IPS-NIHi7 (cell line): ENCODE results near the gene TMEM233.

Experiments used
- DNase-seq: peaks from one replicate; pipeline ENCODE4 v3.0.0; 2012; ENCODE audit warnings: mixed read lengths; ENCODE audit errors: extremely low spot score

The TMEM233 gene

DNA sequence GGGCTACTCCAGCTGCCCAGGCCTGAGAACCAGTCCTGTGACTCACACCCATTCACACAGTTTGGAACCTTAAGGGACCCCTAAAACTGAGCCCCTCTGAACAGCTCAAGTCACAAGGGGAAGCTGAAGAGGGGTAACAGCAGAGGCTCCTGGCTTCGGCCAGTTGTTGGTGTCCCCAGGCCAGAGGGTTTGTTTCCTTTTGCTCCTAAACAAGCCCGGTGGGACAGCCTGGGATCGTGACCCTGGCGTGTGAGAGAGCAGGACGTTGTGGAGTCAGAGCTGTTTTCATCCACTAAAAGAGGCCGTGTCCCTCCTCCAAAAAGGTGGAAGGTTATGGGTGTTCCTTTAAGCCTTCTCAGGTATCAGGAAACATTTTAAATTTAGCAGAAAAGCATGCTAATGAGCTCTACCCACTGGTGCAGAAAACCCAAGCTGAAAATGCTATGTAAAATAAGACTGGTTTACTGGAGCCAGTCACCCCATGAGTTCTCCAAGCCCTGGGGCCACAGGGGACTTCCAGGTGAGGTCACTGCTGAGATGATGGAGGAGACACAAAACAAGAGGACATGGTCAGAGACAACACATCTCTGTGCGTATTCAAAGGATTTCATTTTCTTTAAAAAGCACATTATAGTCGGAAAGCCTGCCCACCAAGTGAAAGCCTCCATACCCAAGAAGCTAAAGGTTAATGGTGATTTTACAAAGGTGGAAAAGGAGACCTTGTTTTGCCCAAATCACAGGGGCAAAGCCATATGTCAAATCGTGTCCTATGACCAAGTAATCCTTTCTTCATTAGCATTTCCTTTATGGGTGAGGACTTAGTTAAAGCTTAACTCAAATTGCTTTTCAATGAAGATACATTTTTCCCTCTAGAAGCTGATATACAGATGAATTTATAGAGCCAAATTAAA, 88.4 kb downstream of the TMEM233 start:
- no peak for DNase-seq

DNA sequence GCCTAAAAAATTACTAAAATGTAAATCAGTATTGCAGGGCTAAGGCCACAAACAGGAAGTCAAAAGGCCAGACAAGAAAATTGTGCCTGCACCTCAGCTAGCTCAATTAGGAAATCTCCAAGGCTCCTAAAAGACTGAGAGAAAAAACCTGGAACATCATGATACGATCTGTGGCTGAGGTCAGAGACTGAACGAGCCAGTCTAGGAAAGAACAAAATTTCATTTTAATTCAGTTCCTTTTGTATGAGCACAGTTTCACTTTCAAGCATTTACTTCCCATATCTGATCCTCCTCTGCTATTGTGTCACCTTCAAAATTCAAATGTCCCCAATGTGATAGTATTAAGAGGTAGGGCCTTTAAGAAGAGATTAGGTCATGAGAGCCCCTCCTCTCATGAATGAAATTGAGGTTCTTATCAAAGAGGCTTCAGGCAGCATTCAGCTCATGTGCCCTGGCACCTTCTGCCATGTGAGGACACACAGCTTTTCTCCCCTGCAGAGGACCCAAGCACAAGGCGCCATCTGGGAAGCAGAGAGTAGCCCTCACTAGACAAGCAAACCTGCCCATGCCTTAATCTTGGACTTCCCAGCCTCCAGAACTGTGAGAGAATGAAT, 89.2 kb downstream of the TMEM233 start:
- no peak for DNase-seq

DNA sequence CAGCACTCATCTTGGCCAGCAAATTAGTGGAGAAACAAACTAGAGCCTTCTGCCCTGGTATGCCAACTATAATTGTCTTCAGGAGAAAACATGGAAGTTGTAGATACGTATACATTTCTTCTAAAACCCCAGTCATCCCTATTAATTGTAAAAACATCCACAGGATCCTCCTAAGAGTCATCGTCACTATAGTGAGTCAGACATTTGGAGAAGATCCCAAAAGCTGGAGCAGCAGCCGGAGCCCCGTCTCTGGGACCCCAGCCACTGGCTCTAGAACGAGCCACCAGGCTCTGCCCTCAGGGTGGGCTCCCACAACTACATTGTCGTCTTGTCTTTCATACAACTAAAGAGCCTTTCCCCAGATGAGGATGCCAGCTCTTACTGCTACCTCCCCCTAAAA, 89.8 kb downstream of the TMEM233 start:
- no peak for DNase-seq

DNA sequence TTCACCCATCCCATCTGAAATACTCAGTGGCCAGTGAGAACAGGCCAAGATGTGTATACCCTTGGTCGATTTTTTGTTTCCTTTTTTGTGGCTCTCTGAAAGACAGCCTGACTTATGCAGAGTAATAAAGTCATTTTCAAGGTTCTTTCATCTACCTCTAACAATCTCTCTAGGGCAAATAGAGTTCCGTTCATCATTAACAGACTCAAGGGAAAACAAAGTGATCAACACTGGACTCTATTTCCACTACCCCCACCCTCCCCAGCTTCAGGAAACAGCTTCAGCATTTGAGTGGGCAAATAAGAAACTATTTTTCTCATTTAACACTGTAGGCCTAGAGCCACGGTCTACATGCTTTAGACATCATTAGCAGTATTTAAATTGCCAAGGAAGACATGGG, 90.2 kb downstream of the TMEM233 start:
- DNase-seq = no peak

DNA sequence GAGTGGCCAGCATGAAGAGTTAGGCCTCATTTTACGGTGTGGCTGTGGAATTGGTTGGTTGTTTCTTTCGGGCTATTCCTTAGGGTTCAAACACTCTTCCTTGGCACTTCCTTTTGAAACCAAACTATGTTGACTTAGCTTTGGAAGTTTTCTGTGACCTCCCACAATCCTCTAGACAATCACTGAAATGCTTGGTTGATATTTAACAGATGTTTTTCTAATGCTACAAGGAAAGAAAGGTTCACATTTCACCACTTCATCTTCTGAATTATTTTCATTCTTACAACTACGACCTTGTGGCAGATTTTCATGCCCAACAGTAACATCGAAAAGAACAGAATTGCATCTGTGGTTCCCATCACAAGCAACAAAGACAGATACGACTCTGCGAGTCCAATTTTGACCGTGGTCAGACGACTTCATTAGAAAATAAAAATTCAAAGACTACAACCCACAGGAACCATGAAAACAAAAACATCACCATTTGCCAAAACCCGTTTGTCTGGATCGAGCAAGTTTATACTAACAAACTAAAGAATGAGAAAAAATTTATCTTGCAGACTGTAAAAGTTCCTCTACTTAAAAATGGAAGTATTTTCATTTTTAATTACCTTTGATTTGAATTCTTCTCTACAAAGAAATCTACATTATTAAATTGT, 91.3 kb downstream of the TMEM233 start:
- no peak for DNase-seq

DNA sequence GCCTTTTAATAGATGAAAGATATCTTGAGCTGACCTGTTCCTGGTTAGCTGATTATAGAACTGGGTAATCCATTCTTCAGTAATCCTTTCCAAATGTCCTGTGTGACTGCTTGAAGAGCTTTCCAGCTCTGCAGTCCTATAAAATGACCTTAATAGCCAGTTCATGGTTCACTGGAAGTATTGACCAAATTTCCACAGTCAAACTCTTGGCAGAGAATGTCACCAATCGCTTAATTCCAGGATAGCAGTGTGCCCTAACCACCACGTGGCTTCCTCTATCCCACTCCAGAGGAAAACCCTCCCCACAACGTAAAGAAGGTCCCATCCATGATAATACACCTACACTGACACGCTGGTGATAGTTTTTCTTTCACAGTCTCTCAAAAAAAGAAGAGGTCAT, 91.8 kb downstream of the TMEM233 start:
- DNase-seq = no peak

DNA sequence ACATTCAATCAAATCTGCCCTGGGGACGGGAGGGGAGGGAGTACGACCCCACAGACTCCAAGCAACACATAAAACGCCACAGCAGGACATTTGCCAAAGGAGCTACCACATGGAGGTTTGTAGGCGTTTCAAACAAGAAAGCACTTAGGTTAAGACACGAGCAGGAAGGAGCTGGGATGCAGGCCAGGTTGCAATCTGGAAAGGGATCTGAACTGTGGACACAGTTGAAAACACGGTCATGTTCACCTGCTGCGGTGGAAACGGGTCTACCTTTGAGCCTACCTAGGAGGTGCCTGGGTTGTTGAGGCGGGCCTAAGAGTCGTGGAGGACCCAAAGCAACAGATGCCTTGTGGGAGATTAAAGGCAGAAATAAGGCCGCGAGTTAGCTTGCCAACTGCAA, 92.8 kb downstream of the TMEM233 start:
- DNase-seq = no peak

DNA sequence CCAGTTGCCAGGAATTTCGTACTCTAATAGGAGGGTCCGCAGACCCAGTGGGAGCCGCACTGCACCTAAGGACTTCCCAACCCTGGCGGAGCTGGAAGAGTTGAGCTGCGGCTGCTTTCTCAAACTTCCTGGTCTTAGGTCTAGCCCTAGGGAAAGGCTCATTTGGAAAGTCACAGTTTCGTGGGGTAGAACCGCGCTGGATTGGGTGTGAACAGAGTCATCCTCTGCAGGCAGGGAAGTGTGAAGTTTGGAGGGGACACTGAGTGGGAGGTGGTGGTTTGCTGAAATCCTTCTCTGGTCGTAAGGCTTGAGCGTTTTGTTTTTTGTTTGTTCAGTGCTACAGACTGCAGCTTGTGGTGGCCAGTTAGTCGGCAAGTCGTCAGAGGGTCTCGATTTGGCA, 93.2 kb downstream of the TMEM233 start:
- DNase-seq = no peak

DNA sequence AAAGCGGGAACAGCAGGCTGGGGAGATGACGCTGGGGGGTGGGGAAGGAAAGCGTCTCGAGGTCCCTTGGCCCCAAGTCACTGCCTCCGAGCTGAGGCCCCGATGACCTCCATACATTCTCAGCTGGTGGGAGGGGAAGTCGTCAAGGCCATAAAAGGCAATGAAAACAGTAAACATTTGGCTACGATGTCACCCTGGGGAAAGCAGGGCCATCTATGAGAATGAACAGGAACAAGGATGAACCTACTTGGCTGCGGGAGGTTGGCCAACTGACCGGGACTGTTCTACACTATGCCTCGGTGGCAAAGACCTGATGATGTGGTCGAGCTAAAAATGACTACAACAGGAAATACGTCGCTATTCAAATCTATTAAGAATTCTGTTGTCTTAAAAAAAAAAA, 93.8 kb downstream of the TMEM233 start:
- DNase-seq = no peak

DNA sequence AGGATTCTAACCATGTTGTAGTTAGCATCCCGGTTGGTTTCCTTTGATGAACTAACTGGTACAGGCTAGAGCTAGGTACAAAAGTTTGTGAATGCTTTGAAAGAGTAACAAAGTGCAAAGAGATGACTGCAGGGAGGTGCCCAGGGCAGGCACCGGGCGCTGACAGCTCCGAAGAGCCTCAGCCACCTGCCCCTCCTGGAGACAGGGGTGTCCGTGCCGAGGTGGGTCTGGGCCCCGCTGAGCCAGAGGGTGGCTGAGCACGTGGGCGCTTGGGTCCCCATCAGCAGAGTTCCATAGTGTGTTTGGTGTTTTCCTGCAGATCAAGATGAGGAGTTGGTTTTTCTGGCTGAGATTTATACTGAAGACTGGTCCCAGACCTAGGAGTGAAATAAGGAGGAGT, 94.3 kb downstream of the TMEM233 start:
- no peak for DNase-seq

DNA sequence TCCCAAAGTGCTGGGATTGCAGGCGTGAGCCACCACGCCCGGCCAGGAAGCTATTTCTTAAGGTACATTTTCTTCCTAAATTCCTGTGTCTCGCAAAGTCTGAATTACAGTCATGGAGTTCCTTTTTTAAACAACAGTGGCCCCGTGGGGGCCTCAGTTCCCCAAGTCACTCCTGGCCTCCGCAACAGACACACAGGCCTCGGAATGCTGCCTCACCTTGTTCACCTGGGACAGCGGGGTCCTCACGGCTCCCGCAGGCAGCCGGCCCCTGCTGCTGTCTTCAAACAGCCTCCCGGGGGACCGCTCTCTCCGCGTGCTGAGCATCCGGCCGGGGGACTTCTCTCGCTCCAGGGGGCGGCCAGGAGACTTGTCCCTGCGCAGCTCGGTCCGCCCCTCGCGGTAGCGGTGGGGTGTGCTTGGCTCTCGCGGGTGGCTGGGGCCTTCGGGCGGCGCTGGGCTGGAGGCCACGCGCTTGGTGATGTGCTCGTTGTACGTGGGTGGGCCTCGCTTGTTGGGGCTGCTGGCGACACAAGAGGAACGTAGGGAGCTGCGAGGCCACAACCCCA, 96.4 kb downstream of the TMEM233 start:
- no peak for DNase-seq

DNA sequence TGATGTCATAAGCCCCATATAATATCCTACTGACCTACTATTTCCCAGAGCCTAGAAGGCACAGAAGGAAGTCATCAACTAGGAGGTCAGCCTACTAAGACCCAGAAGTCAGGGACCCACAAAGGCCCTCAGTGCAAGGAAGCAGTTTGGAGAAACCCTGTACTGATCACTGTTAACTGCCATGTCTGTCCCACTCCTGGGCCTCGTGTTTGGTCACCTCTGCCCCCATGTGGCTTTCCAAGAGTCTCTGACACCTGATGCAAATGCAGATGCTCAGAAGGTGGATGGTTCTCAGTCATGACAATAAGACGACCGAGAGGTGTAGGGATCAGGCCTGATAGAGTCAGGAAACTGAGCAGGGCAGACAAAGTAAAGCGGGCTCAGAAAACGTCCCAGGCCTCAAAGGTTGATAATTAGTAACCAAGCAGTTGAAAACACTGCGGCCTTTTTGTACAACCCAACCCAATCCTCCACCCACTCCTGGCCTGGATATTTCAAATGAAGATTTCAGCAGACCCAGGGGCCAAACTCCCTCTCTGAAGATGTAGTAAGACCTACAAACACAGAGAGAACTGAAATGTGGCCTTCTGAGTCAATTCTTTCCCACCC, 97.7 kb downstream of the TMEM233 start:
- no peak for DNase-seq

DNA sequence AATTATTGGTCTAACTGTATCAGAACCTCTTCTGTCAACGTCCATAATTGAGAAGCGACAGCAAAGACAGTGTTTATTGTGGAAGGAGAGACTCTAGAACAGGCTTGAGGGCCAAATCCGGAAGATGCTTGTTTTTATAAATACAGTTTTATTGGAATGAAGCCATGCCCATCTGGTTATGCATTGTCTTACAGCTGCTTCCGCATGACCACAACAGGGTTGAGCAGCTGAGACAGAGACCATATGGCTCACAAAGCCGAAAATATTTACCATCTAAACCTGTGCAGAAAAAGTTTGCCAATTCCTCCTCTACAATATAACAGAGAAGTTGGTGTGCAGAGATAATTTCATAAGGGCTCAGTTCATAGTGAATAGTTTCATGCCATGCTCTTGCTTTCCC, 98.8 kb downstream of the TMEM233 start:
- no peak for DNase-seq
